AG09309 (cell line): Measurements from ENCODE around the gene MIOX.

Experiments used
- DNase-seq: peaks from one replicate; pipeline ENCODE4 v3.0.0-alpha.2; 2010; ENCODE audit warnings: low read depth
- H3K4me3 ChIP-seq: 2 replicates; pipeline ENCODE4 v1.5.1; 2011; ENCODE audit warnings: mild to moderate bottlenecking, low read depth, low read length, moderate library complexity; ENCODE audit not compliant: control insufficient read depth
- TF ChIP-seq, protein P1 (sequence below): IDR thresholded peaks from 2 replicates; pipeline ENCODE4 v1.5.1; 2011; ENCODE audit warnings: mild to moderate bottlenecking, low read depth, low read length, inconsistent platforms; ENCODE audit not compliant: insufficient read depth, control insufficient read depth; ENCODE audit errors: missing control alignments

MIOX gene

GRCh38 chr22:50441428-50441993 is 45.1 kb upstream of the MIOX start:
- no peak for DNase-seq
- no peak overlapping the region for H3K4me3 ChIP-seq
- TF ChIP-seq, protein P1, sequence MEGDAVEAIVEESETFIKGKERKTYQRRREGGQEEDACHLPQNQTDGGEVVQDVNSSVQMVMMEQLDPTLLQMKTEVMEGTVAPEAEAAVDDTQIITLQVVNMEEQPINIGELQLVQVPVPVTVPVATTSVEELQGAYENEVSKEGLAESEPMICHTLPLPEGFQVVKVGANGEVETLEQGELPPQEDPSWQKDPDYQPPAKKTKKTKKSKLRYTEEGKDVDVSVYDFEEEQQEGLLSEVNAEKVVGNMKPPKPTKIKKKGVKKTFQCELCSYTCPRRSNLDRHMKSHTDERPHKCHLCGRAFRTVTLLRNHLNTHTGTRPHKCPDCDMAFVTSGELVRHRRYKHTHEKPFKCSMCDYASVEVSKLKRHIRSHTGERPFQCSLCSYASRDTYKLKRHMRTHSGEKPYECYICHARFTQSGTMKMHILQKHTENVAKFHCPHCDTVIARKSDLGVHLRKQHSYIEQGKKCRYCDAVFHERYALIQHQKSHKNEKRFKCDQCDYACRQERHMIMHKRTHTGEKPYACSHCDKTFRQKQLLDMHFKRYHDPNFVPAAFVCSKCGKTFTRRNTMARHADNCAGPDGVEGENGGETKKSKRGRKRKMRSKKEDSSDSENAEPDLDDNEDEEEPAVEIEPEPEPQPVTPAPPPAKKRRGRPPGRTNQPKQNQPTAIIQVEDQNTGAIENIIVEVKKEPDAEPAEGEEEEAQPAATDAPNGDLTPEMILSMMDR, result no peak

GRCh38 chr22:50443197-50443596 is 43.5 kb upstream of the MIOX start:
- no peak for DNase-seq
- TF ChIP-seq, protein P1, result no peak
- H3K4me3 ChIP-seq, result no peak overlapping the region

- H3K4me3 ChIP-seq, result no peak overlapping the region
- no peak for DNase-seq
- TF ChIP-seq, protein P1, result no peak
Measured at GRCh38 chr22:50443801-50444625, 42.6 kb upstream of the MIOX start.

DNA sequence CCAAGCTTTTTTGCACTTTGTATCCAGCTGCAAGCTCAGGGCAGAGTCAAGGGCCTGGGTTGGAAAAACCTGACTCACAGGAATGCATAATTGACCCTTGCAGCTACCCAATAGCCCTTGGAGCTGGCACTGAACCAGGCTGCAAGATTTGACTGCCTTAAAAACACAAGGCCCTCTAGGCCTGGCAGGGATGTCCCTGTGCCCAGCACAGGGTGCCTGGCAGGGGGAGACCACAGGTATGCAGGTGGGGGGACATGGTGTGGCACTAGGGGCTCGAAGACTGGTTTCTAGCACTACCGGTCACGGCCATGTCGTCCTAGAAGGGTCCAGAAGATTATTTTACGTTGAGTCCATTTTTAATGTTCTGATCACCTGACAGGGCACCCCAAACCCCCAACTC is 42.0 kb upstream of the MIOX start:
- H3K4me3 ChIP-seq, result no peak overlapping the region
- TF ChIP-seq, protein P1, result no peak
- DNase-seq, result peak; percentile 20

DNA sequence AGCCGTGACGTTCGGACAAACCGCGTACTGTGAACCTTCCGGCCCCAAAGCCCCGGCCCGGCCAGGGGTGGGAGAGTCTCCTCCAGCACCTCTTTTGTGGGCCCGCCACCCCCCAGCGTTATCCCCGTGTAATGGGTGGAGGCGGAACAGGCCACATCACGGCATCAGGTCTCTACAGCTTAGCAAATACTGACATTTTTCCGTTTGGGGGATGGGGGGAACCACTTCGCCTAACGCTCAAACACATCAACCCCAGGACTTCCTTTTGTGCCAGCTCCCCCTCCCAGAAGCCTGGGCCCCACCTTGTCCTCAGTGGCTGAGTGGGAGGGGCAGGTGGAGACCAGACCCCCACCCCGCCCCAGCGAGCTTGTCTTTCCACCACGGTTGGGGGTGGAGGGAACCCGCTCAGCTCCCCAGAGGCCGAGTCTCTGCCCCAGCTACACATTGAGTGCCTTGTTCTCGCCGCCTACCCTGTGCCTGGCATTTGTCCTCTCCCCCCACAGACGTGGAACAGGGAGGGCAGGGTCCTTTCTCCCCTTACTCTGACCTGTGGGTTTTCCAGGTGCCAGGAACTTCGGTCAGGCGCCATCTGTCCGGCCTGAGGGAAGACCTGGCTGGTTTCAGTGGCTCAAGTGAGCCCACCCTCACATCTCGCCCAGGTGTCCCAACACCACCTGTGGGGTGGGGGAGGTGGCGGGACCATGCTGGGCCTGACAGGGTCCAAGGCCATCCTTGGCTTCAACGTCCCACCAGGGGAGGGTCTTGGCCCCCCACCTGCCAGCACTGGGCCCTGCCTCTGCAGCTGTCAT is 41.4 kb upstream of the MIOX start:
- TF ChIP-seq, protein P1, result no peak
- DNase-seq, result no peak
- no peak overlapping the region for H3K4me3 ChIP-seq

DNA sequence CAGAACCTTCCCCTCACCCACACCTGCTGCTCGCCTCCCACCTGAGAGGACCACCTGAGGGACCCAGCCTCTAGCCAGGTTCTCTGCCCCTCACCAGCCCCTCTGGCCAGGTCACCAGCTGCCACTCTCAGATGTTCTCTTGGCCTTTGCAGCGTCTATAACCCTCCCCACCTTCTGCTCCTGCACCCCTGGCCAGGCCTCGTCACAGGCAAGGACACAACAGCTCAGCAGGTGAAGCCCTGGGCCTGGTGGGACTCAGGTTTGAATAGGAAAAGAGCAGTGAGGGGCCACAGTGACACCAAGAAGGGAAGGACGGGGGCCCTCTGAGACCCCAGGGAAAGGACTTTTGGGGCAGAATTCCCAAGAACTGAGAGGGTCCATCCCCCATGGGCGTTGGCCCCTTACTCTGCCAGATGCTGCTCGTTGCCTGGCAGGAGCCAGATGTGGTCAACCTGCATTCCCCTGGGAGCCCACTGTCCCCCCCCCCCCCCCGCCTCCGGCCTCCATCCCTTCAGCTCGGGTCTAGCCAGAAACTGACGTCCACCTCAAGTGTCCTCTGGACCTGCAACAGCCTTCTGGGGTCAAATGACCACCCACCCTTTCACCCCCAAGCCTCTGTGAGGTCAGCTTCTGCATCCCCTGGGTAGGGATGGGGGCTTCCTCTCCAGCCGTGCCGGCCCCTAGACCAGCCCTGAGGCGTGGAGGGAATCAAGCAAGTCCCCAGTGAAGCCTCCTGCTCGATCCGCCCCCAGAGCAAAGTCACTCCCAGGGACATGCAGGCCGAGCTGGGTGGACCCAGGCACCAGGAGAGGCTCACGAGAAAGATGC is 40.6 kb upstream of the MIOX start:
- no peak overlapping the region for H3K4me3 ChIP-seq
- DNase-seq, result no peak
- TF ChIP-seq, protein P1, result no peak
